Activated CD8-positive, alpha-beta memory T cell treated with anti-CD3 and anti-CD28 coated beads, Interleukin-2, amount 50 U/mL, for 4 hours (primary cell): ENCODE results near the gene PSMB7.

Experiments used
- DNase-seq: peaks from one replicate; pipeline ENCODE4 v3.0.0-alpha.2; 2020

The PSMB7 gene

GRCh38 chr9:124342776-124343485 lies 72.3 kb downstream of the PSMB7 start:
- DNase-seq: no peak

GRCh38 chr9:124342402-124342775 lies 72.9 kb downstream of the PSMB7 start:
- DNase-seq: no peak

GRCh38 chr9:124341455-124342170 lies 73.6 kb downstream of the PSMB7 start:
- DNase-seq: no peak

GRCh38 chr9:124340219-124341069 lies 74.8 kb downstream of the PSMB7 start:
- DNase-seq: no peak

- no peak for DNase-seq
Observed at GRCh38 chr9:124339603-124340146, 75.6 kb downstream of the PSMB7 start.

GRCh38 chr9:124337562-124337961 lies 77.7 kb downstream of the PSMB7 start:
- no peak for DNase-seq

- no peak for DNase-seq
Observed at GRCh38 chr9:124335320-124335707, 79.9 kb downstream of the PSMB7 start.

- DNase-seq: no peak
Observed at GRCh38 chr9:124334568-124335319, 80.5 kb downstream of the PSMB7 start.

GRCh38 chr9:124333203-124333579 lies 82.1 kb downstream of the PSMB7 start:
- no peak for DNase-seq

- DNase-seq: no peak
Observed at GRCh38 chr9:124332361-124333202, 82.7 kb downstream of the PSMB7 start.

GRCh38 chr9:124331580-124331979 lies 83.7 kb downstream of the PSMB7 start:
- DNase-seq: no peak

- DNase-seq: no peak
Observed at GRCh38 chr9:124330011-124330697, 85.1 kb downstream of the PSMB7 start.

- DNase-seq: no peak
Observed at GRCh38 chr9:124329206-124329792, 85.9 kb downstream of the PSMB7 start.

- DNase-seq: no peak
Observed at GRCh38 chr9:124328285-124328684, 87.0 kb downstream of the PSMB7 start.

GRCh38 chr9:124327491-124327890 lies 87.8 kb downstream of the PSMB7 start:
- no peak for DNase-seq

GRCh38 chr9:124326378-124326777 lies 88.9 kb downstream of the PSMB7 start:
- no peak for DNase-seq

- DNase-seq: no peak
Observed at GRCh38 chr9:124325816-124326215, 89.4 kb downstream of the PSMB7 start.

- DNase-seq: no peak
Observed at GRCh38 chr9:124323904-124324303, 91.3 kb downstream of the PSMB7 start.

GRCh38 chr9:124322618-124323432 lies 92.4 kb downstream of the PSMB7 start:
- DNase-seq: no peak

- no peak for DNase-seq
Observed at GRCh38 chr9:124321935-124322334, 93.3 kb downstream of the PSMB7 start.
